ENCODE results near the gene C22orf15. TPM values are rescaled to one million over a fixed set of nuclear protein-coding genes. Genes with fewer than 3 reads are reported as not detected.

Gene C22orf15
- total RNA-seq, 1 experiment from 2014 or later: not detected

Other genes starting within 250 kb of the C22orf15 start
- not detected for gene IGLL1, start 182.7 kb upstream of the C22orf15 start, total RNA-seq (2021; ENCODE audit: unreplicated experiment)
- gene DRICH1, start 130.7 kb upstream of the C22orf15 start, total RNA-seq (2021; ENCODE audit: unreplicated experiment): 0.44 TPM
- gene RGL4, start 72.0 kb upstream of the C22orf15 start, total RNA-seq (2021; ENCODE audit: unreplicated experiment): not detected
- 3.2 TPM for gene ZNF70, start 11.9 kb upstream of the C22orf15 start, total RNA-seq (2021; ENCODE audit: unreplicated experiment)
- gene VPREB3, start 8.6 kb upstream of the C22orf15 start, total RNA-seq (2021; ENCODE audit: unreplicated experiment): 2.4 TPM
- gene CHCHD10, start 5.0 kb downstream of the C22orf15 start, total RNA-seq (2021; ENCODE audit: unreplicated experiment): 279 TPM
- gene MMP11, start 9.9 kb downstream of the C22orf15 start, total RNA-seq (2021; ENCODE audit: unreplicated experiment): 7.4 TPM
- 101 TPM for gene SMARCB1, start 24.0 kb downstream of the C22orf15 start, total RNA-seq (2021; ENCODE audit: unreplicated experiment)
- not detected for gene DERL3, start 76.0 kb downstream of the C22orf15 start, total RNA-seq (2021; ENCODE audit: unreplicated experiment)
- gene SLC2A11, start 94.9 kb downstream of the C22orf15 start, total RNA-seq (2021; ENCODE audit: unreplicated experiment): 17.2 TPM
- gene MIF, start 131.4 kb downstream of the C22orf15 start, total RNA-seq (2021; ENCODE audit: unreplicated experiment): 1,511 TPM
- 14.3 TPM for gene GSTT2B, start 198.2 kb downstream of the C22orf15 start, total RNA-seq (2021; ENCODE audit: unreplicated experiment)
- 3.4 TPM for gene DDTL, start 203.9 kb downstream of the C22orf15 start, total RNA-seq (2021; ENCODE audit: unreplicated experiment)
- 217 TPM for gene DDT, start 211.5 kb downstream of the C22orf15 start, total RNA-seq (2021; ENCODE audit: unreplicated experiment)
- 5.1 TPM for gene GSTT2, start 217.1 kb downstream of the C22orf15 start, total RNA-seq (2021; ENCODE audit: unreplicated experiment)
- not detected for gene GSTT4, start 242.5 kb downstream of the C22orf15 start, total RNA-seq (2021; ENCODE audit: unreplicated experiment)
- 63.2 TPM for gene CABIN1, start 248.3 kb downstream of the C22orf15 start, total RNA-seq (2021; ENCODE audit: unreplicated experiment)